Measurements from ENCODE around the gene RFX1.

The RFX1 gene

DNA sequence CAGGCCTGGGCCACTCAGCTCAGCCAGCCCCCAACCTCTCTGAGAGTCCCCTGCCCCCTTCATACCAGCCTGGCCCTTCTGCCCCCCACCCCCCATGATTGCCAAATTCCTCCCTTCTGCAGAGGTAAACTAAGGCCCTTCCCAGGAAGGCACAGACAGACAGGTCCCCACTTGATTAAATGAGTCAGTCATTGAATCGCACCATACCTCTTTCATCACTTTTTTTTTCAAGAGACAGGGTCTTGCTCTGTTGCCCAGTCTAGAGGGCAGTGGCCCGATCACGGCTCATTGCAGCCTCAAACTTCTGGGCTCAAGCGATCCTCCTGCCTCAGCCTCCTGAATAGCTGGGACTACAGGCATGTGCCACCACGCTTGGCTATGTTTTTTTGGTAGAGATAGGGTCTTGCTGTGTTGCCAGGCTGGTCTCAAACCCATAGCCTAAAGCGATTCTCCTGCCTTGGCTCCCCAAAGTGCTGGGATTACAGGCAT lies 73.9 kb downstream of the RFX1 start:
- TF ChIP-seq, protein P1, sequence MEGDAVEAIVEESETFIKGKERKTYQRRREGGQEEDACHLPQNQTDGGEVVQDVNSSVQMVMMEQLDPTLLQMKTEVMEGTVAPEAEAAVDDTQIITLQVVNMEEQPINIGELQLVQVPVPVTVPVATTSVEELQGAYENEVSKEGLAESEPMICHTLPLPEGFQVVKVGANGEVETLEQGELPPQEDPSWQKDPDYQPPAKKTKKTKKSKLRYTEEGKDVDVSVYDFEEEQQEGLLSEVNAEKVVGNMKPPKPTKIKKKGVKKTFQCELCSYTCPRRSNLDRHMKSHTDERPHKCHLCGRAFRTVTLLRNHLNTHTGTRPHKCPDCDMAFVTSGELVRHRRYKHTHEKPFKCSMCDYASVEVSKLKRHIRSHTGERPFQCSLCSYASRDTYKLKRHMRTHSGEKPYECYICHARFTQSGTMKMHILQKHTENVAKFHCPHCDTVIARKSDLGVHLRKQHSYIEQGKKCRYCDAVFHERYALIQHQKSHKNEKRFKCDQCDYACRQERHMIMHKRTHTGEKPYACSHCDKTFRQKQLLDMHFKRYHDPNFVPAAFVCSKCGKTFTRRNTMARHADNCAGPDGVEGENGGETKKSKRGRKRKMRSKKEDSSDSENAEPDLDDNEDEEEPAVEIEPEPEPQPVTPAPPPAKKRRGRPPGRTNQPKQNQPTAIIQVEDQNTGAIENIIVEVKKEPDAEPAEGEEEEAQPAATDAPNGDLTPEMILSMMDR (conservative IDR thresholded peaks at IDR 0.05) = no peak
- TF ChIP-seq ZFX (IDR thresholded peaks at IDR 0.05) = no peak
- H3K27ac ChIP-seq = no peak overlapping the region

DNA sequence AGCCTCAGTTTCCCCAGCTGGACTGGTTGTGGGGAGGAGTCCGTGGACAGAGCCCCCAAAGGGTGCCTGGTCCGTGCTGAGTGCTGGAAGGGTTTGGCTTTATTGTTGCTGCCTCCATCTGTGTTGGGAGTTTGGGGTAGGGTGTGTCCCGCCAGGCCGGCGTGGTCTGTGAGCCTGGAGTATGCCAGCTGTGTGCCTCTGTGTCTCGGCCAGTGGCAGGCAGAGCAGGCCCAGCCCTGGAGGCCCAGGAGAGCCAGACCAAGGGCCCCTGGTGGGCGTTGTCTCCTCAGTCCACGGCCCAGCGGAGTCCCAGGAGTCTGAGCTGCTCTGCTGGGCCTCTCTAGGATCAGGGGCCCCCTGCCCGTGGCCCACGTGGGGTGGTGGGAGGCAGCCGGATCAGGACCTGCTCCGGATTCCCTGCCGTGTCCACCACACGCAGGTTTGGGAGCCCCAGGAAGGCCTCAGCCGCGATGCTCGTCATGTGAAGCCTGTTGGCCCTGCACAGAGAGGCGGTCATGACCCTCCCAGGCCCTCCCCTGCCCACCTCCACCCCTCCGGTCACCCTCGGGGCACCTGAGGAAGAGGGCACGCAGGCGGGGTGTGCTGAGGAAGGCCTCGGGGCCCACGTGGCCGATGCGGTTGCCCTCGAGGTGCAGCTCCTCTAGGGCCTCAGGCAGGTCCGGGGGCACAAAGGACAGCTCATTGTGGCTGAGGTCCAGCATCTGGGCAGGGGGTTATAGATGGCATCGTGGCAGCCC lies 74.5 kb downstream of the RFX1 start:
- H3K27ac ChIP-seq = no peak overlapping the region
- TF ChIP-seq, protein P1 (conservative IDR thresholded peaks at IDR 0.05) = no peak
- TF ChIP-seq ZFX (IDR thresholded peaks at IDR 0.05) = no peak

DNA sequence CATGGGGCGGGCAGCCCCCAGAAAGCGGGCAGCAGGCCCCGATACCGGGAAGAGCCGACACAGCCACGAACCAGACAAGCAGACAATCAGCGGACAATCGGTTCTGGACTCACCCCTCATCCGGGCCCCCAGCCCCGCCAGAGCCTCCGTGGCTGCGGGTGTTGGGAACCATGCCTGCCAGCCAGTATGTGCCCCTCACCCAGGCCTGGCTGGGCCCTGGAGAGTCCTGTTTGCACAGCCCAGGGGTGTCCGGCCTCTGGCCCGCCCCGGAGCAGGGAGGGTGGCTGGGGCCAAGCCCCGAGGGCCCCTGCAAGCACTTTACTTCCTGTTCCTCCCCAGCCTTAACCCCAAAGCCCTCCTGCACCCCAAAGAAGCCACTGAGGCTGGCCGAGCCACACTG lies 75.7 kb downstream of the RFX1 start:
- TF ChIP-seq ZFX (IDR thresholded peaks at IDR 0.05) = no peak
- TF ChIP-seq, protein P1 (conservative IDR thresholded peaks at IDR 0.05) = no peak
- H3K27ac ChIP-seq = no peak overlapping the region

DNA sequence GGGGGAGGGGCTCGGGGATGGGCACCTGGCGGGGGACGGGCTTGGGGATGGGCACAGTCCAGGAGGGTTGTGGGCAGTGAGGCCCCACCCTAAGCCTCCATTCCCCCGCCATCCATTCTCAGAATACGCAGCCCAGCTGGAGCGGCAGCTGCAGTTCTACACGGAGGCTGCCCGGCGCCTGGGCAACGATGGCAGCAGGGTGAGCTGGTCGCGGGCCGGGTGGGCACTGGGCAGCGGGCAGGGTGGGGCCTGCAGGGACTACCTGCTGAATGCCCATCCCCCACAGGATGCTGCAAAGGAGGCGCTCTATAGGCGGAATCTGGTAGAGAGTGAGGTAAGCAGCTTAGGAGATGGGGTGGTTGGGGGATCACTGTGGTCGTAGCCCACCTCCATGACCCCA lies 76.2 kb downstream of the RFX1 start:
- TF ChIP-seq ZFX (IDR thresholded peaks at IDR 0.05) = no peak
- TF ChIP-seq, protein P1 (conservative IDR thresholded peaks at IDR 0.05) = no peak
- H3K27ac ChIP-seq = no peak overlapping the region

DNA sequence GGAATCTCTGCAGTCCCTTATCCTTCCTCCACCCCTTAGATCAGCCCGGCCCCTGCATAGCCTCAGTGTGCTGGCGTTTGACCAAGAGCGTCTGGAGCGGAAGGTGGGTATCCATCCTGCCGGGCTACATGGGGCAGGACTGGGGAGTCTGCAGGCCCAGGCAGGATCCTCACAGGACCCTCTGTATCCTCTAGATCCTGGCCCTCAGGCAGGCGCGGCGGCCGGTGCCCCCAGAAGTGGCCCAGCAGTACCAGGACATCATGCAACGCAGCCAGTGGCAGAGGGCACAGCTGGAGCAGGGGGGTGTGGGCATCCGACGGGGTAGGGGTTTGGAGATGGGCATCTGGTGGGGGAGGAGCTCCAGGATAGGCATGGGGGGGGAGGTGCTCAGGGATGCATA lies 76.8 kb downstream of the RFX1 start:
- TF ChIP-seq, protein P1 (conservative IDR thresholded peaks at IDR 0.05) = no peak
- H3K27ac ChIP-seq = no peak overlapping the region

DNA sequence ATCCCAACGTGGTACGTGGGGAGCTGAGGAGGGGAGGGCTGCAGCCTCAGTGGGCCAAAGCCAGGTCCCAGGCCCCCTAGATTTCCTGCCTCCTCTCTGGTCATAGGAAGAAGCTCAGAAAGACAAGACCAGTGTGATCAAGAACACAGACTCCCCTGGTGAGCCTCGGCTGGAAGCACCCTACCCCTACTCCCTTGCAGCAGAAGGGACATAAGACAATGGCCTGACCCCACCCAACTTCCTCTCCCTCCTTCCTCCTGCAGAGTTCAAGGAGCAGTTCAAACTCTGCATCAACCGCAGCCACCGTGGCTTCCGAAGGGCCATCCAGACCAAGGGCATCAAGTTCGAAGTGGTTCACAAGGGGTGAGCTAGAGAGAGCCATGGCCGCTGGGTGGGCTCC lies 79.4 kb downstream of the RFX1 start:
- TF ChIP-seq, protein P1 (conservative IDR thresholded peaks at IDR 0.05) = no peak
- TF ChIP-seq ZFX (IDR thresholded peaks at IDR 0.05) = no peak
- no peak overlapping the region for H3K27ac ChIP-seq

DNA sequence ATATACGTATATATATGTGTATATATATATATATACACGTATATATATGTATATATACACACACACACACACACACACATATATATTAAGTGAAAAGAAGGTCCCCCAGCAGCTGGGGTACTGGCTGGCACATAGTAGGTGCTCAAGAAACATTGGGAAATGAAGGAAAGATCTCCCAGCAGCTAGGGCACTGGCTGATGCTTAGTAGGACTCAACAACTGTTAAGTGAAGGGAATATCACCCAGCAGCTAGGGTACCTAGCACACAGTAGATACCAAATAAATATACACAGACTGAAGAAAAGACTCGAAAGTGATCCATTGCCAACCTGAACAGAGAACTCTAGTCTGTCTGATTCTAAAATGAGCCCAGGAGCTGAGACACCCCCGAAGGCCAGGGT lies 80.1 kb downstream of the RFX1 start:
- H3K27ac ChIP-seq = no peak overlapping the region
- TF ChIP-seq ZFX (IDR thresholded peaks at IDR 0.05) = no peak
- TF ChIP-seq, protein P1 (conservative IDR thresholded peaks at IDR 0.05) = no peak
